ENCODE results near the gene DPP6. TPM values are rescaled to one million over a fixed set of nuclear protein-coding genes. Genes with fewer than 3 reads are reported as not detected.

DPP6 gene
- total RNA-seq, 4 donors from 2014 or later = 0.30 to 11.8 (median 10.7) TPM

DNA sequence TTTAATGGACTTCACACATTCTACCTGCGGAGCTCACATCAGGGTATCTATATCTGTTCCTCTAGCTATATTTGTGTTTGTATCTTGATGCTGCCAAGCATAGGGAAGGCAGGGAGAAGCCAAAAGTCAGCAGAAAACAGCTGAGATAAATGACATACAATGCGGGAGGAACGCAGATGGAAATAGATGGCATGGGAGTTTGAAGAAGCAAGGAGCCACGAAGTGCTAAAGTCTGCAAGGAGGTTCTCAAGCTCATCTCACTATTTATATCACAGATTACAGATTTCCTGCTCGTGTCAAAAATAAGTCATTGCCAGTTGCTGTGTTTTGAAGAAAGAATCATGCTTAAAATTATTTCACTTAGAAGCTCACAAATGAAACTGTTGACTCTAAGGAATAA is 180.5 kb downstream of the DPP6 start:
- Histone ChIP-seq H3K9me3 (peaks cover 3% of the 10 kb centered on the region), H3K36me3 (no peaks in the 10 kb centered on the region), H3K27me3 (no peaks in the 10 kb centered on the region), H3K4me3 (no peak overlapping the region), H3K27ac (no peak overlapping the region), H3K4me1 (no peaks in the 10 kb centered on the region)
- TF ChIP-seq EP300 (IDR thresholded peaks at IDR 0.05) (no peak), POLR2AphosphoS5 (IDR thresholded peaks at IDR 0.05) (no peak), POLR2A (IDR thresholded peaks at IDR 0.05) (no peak)
- TF ChIP-seq, protein P1, sequence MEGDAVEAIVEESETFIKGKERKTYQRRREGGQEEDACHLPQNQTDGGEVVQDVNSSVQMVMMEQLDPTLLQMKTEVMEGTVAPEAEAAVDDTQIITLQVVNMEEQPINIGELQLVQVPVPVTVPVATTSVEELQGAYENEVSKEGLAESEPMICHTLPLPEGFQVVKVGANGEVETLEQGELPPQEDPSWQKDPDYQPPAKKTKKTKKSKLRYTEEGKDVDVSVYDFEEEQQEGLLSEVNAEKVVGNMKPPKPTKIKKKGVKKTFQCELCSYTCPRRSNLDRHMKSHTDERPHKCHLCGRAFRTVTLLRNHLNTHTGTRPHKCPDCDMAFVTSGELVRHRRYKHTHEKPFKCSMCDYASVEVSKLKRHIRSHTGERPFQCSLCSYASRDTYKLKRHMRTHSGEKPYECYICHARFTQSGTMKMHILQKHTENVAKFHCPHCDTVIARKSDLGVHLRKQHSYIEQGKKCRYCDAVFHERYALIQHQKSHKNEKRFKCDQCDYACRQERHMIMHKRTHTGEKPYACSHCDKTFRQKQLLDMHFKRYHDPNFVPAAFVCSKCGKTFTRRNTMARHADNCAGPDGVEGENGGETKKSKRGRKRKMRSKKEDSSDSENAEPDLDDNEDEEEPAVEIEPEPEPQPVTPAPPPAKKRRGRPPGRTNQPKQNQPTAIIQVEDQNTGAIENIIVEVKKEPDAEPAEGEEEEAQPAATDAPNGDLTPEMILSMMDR (IDR thresholded peaks at IDR 0.05) = no peak
- WGBS = 79% methylated on average over 5 of the region's 5 CpGs
- no peak for DNase-seq (ENCODE audit: low spot score in 2 of 2)

DNA sequence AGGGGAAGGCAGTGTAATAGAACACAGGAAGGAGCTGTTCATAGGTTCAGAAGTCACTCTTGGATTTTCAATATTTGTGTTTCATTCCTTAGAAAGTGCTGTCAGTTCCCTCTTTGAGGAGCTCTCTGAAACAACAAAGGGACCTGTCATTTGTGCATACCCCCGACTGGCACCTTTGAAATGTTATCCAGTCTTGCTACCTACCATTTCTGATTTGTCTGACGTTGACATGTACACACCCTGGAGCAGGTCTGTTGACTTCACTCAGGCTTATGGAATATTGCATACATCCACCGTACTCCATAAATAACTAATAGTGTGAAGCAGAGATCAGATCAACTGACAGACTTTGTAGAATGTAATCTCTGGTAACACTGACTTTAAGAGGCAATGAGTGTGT is 189.8 kb downstream of the DPP6 start:
- TF ChIP-seq POLR2A (IDR thresholded peaks at IDR 0.05) (no peak), POLR2AphosphoS5 (IDR thresholded peaks at IDR 0.05) (no peak), EP300 (IDR thresholded peaks at IDR 0.05) (no peak)
- TF ChIP-seq, protein P1 (IDR thresholded peaks at IDR 0.05) = no peak
- no peak for DNase-seq (ENCODE audit: low spot score in 2 of 2)
- no peaks in the 10 kb centered on the region for H3K4me1 ChIP-seq
- no peak overlapping the region for H3K4me3 ChIP-seq
- H3K27ac ChIP-seq = no peak overlapping the region
- 87% methylated on average over 3 of the region's 3 CpGs for WGBS
- H3K36me3 ChIP-seq = no peaks in the 10 kb centered on the region
- peaks cover 18% of the 10 kb centered on the region for H3K9me3 ChIP-seq
- no peaks in the 10 kb centered on the region for H3K27me3 ChIP-seq

DNA sequence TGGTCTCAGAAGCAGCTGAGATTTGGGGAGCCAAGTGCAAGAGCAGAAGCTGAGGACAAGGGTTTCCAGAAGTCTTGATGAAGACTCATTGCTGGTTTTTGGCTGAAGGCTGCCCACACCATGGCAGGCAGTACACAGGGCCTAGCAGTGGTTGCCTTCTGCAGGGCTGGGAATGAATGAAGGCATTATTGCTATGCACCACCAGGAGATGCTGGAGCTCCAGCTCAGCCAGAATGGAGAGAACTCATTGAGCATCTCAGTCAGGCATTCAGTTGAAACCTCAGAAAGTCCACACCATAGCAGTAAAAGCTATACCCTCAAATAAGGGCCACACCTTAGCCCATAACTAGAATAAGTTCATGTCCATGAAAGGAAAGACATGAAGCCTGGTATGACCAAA is 190.5 kb downstream of the DPP6 start:
- Histone ChIP-seq H3K4me1 (no peaks in the 10 kb centered on the region), H3K36me3 (no peaks in the 10 kb centered on the region), H3K27me3 (no peaks in the 10 kb centered on the region), H3K27ac (no peak overlapping the region), H3K9me3 (peaks cover 18% of the 10 kb centered on the region), H3K4me3 (no peak overlapping the region)
- no peak for TF ChIP-seq EP300 (IDR thresholded peaks at IDR 0.05)
- TF ChIP-seq POLR2A (IDR thresholded peaks at IDR 0.05) = no peak
- TF ChIP-seq, protein P1 (IDR thresholded peaks at IDR 0.05) = no peak
- no peak for TF ChIP-seq POLR2AphosphoS5 (IDR thresholded peaks at IDR 0.05)
- no peak for DNase-seq (ENCODE audit: low spot score in 2 of 2)

DNA sequence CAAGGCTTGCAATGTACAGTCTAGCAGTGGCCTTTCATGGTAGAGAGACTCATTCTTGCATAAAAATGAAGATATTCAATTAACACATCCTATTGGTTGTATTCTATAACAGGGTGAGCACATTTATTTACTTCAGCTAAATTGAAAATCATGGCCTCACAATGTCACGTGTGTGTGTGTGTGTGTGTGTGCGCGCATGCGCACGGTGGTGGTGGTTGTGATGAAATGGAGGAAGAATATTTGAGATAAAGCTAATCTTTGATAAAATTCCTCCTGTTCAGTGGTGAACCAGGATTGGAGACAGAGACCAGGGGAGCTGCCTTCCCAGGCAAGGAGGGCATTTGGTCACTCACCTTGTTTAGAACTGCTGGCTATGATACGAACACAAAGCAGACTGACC is 199.8 kb downstream of the DPP6 start:
- H3K27ac ChIP-seq = no peak overlapping the region
- no peak overlapping the region for H3K4me3 ChIP-seq
- no peaks in the 10 kb centered on the region for H3K9me3 ChIP-seq
- TF ChIP-seq, protein P1 (IDR thresholded peaks at IDR 0.05) = no peak
- TF ChIP-seq POLR2A (IDR thresholded peaks at IDR 0.05) = no peak
- TF ChIP-seq POLR2AphosphoS5 (IDR thresholded peaks at IDR 0.05) = no peak
- no peak for TF ChIP-seq EP300 (IDR thresholded peaks at IDR 0.05)
- H3K4me1 ChIP-seq = no peaks in the 10 kb centered on the region
- 84% methylated on average over 6 of the region's 6 CpGs for WGBS
- H3K27me3 ChIP-seq = no peaks in the 10 kb centered on the region
- DNase-seq (ENCODE audit: low spot score in 2 of 2) = no peak
- no peaks in the 10 kb centered on the region for H3K36me3 ChIP-seq

DNA sequence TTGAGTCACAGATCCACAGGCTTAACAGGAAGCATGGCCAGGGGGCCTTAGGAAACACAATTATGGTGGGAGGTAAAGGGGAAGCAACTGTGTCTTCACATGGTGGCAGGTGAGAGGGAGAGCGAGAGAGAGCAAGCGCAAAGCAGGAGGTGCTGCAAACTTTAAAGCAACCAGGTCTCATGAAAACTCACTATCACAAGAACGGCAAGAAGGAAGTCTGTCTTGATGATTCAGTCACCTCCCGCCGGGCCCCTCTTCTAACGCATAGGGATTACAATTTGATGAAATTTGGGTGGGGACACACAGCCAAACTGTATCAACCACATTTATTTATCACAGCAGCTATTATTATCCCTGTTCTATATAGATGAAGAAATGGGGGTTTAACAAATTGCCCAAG is 201.6 kb downstream of the DPP6 start:
- TF ChIP-seq, protein P1 (IDR thresholded peaks at IDR 0.05) = no peak
- Histone ChIP-seq H3K27ac (no peak overlapping the region), H3K36me3 (no peaks in the 10 kb centered on the region), H3K9me3 (no peaks in the 10 kb centered on the region), H3K4me1 (no peaks in the 10 kb centered on the region), H3K27me3 (no peaks in the 10 kb centered on the region), H3K4me3 (no peak overlapping the region)
- no peak for DNase-seq (ENCODE audit: low spot score in 2 of 2)
- 74% methylated on average over 6 of the region's 6 CpGs for WGBS
